GF-D8 (cell line): ENCODE data around the gene ITCH.
"Not testable (repeated sequence)": the region's sequence is repeated elsewhere in the genome, so short reads cannot be mapped to it uniquely, and the experiment has no call there.

Experiments
- DNase-seq: peaks from one replicate; lab custom pipeline; 2025; lab: John Stamatoyannopoulos, UW

ITCH gene

DNA sequence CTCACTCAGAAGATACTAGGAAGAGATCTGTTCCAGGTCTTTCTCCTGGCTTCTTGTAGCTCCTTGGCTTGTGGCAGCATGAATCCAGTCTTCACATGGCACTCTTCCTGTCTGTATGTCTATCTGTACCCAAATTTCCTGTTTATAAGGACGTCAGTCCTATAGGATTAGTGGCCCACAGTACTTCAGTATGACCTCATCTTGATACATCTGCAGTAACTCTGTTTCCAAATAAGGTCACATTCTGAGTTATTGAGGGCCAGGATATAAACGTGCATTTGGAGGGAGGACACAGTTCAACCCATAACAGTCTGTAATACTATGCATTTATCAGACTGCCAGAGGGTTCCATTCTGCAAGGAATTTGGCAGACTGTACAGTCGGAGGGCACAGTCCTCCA lies 95.6 kb downstream of the ITCH start:
- no peak for DNase-seq

DNA sequence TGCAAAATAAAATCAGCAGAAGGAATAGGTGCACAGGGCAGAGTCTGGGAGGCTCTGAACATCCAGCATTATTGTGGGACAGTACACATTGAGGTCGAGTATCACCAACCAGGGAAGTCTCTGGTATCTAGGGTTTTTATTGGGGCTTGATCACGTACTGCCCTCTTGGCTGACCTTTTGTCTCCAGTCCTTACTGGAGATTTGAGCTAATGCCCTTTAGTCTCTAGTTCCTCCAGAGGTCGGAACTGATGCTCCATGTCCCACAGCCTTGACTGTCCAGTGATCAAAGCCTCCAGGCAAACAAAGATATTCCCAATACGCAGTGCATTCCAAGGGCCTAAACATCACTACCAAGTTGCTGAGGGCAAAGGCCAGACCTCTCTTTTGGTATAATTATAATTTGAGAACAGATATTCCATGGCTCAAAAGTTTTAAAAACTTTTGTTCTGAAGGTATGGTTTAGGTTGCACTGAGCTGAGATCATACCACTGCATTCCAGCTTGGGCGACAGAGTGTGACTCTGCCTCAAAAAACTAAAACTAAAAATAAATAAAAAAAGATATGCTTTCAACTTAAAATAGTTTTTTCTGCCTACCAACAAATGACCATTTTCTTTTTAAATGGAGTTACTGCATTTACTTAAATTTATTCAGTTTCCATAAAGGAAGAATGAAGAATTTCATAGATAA lies 96.3 kb downstream of the ITCH start:
- DNase-seq, result no peak

DNA sequence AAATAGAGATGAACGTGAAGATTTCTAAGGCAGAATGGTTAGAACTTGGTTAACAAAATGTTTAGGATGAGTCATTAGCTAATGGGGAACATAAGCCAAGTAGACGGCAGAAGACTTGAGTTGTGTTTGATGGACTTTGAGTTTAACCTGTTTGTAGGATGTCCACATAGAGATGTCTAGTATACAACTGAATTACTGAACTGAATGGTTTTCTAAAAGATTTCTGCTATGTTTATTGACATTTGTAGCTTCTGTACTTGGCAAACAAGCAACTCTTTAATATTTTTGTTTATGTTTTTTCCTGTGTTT lies 98.7 kb downstream of the ITCH start:
- no peak for DNase-seq

DNA sequence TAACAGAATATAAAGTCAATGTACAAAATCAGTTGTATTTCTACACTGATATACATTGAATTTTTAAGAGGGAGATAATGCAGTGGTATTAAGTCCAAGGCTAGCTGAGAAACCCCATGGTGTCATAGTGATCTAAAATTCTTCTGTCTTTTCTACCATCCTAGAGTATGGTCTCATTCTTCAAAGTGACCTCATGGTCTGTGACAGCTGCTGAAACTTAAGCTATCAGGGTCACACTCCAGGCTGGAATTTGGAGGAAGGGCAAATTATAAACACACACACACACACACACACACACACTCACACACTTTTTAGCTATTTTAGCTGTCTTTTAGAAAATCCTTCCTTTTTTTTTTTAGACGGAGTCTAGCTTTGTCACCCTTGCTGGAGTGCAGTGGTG lies 105.9 kb downstream of the ITCH start:
- DNase-seq, result no peak

DNA sequence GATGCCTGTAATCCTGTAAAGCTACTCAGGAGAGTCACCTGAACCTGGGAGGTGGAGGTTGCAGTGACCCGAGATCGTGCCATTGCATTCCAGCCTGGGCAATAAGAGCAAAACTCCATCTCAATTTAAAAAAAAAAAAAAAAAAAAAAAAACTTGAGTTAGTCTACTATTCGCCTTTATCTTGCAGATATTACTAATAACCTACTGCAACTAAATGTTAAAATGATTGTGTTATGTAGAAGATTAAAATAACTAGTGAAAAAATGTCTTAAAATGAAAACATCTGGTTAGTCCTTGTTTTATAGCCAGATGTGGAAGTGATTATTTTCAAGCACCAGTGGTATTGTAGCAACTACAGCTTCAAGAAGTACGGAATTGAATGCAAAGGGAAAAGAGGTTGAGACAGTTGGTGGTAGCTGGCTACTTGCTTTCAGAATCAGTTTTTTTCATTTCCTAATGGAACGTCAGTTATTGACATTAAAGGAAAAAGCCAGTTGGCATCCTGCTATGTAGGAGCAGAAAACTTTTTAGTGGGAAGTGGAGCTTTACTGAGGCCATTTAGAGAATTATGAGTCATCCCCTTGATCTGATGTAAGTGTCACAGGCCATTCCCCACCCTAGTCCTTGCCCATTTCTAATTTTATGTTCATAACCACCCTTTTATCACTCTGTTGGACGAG lies 109.3 kb downstream of the ITCH start:
- no peak for DNase-seq

DNA sequence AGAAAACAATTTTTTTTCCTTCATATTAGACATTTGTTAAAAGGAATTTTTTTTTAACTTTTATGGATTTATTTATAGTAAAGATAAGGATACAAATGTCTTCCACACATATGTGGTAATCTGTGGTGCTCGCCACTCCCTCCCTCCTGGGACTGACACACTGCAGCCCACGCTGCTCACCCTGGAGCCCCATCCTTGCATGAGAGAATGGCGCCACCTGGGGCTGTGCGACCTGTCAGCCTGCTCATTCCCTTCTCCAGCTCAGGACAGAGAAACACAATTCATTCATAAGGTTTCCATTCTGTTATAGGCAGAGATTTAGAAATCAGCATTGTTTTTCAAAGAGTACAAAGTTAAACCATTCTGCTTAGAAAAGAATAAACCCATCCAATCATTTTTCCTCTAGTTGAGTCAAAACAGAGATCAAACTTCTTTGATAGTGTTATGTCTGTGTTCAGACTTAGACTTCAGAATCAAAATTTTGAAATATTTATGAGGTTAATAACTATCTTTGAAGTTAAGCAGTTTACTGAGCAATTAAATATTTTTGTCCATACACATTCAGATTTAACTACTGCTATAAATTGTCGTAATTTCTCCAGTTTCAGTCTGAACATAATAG lies 110.3 kb downstream of the ITCH start:
- DNase-seq, result no peak

DNA sequence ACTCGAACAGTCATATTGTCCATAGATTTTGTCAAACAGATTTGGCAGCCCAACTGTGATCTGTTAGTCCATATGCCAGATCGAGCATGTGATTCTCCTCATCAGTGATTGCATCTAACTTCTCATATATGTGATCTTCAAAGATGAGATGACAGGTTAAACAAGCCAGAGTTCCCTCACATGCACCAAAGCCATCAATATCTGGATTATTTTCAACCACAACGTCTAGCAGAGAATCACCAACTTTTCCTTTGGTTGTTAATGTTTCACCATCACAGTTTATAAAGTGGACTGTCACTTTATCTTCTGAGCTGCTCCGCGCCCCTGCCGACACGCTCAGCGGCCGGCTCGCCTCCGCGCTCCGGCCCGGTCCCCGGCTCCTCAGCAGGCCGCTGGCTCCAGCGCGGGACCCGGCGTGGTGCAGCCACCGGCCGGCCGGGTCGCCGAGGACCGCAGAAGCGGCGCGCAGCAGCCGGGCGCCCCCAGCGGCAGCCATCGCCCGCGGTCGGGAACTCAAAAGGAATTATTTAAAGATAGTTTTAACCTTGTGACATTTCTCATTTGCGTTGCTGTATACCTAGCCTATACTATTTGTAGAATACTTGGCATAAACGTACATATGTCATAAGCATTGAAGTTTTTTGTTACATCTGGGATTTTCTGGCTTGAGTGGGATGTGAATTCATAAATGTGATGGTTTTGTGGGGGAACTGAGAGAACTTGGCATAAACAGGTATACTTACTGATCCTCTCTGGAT lies 113.1 kb downstream of the ITCH start:
- no peak for DNase-seq

DNA sequence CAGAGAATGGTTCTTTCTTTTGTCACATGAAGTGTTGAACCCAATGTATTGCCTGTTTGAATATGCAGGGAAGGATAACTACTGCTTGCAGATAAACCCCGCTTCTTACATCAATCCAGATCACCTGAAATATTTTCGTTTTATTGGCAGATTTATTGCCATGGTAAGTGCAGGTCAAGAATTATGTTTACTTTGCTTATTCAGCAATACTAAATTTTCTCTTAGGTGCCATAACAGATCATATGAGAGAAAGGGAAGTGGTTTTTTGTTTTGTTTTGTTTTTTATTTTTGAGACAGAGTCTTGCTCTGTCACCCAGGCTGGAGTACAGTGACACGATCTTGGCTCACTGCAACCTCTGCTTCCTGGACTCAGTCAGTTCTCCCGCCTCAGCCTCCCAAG lies 116.6 kb downstream of the ITCH start:
- DNase-seq, result no peak

DNA sequence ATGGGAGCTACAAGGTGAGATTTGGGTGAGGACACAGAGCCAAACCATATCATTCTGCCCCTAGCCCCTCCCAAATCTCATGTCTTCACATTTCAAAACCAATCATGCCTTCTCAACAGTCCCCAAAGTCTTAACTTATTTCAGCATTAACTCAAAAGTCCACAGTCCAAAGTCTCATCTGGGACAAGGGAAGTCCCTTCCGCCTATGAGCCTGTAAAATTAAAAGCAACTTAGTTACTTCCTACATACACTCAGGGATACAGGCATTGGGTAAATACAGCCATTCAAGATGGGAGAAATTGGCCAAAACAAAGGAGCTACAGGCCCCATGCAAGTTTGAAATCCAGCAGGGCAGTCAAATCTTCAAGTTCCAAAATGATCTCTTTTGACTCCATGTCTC lies 119.1 kb downstream of the ITCH start:
- DNase-seq, result not testable (repeated sequence)

DNA sequence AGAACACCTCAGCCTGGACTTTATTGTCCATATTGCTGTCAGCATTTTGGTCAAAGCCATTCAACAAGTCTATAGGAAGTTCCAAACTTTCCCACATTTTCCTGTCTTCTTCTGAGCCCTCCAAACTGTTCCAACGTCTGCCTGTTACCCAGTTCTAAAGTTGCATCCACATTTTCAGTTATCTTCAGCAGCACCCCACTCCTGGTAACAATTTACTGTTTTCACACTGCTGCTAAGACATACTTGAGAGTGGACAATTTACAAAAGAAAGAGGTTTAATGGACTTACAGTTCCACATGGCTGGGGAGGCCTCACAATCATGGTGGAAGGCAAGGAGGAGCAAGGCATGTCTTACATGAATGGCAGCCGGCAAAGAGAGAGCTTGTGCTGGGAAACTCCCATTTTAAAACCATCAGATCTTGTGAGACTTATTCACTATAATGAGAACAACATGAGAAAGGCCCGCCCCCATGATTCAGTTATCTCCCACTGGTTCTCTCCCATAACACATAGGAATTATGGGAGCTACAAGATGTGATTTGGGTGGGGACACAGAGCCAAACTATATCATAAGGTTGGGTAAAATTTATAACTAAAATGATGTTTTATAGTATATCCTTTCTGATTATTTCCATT lies 120.6 kb downstream of the ITCH start:
- not testable (repeated sequence) for DNase-seq

DNA sequence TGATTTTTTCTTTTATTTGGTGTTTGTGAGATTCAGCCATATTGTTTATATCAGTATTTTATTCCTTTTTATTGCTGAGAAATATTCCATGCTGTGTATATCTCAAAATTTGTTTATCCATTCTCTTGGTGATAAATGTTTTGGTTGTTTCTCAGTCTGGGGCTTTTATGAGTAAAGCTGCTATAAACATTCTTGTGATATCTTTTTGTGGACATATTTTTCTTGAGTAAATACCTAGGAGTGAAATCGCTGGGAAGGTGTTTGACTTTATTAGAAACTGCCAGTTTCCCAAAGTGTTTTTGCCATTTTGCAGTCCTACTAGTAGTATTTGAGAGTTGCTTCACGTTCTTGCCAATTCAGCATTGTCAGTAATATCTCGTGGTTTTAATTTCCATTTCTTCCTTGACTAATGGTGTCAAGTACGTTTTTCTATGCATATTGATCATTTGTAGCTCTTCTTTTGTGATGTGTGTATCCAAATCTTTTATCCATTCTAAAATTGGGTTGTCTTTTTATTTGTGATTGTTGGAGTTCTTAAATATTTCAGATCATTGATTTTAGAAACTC lies 122.1 kb downstream of the ITCH start:
- no peak for DNase-seq

DNA sequence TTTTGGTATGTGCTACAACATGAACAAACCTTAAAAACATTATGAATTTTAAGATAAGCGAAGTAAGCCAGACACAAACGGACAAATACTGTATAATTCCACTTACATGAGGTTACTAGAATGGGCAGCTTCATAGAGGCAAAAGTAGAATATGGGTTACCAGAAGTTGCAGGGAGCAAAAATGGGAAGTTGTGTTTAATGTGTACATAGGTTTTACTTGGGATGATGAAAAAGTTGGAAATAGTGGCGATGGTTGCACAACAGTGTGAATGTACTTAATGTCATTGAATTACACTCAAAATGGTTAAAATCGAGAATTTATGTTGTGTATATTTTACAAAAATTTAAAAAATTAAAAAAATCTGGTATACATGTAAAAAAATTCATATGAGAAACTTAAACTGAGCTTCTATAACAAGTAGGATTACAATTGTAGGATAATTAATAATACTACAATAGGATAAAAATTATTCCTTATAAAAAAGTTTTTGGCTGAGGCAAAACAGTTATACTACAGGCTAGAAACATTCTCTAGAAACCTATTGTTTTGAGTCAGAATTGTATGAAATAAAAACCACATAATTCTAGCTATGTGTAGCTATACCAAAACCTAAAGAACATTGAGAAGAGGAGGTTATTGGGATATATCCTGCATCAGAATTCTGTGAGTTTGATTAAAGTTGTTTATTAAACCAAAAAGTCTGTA lies 128.3 kb downstream of the ITCH start:
- no peak for DNase-seq

DNA sequence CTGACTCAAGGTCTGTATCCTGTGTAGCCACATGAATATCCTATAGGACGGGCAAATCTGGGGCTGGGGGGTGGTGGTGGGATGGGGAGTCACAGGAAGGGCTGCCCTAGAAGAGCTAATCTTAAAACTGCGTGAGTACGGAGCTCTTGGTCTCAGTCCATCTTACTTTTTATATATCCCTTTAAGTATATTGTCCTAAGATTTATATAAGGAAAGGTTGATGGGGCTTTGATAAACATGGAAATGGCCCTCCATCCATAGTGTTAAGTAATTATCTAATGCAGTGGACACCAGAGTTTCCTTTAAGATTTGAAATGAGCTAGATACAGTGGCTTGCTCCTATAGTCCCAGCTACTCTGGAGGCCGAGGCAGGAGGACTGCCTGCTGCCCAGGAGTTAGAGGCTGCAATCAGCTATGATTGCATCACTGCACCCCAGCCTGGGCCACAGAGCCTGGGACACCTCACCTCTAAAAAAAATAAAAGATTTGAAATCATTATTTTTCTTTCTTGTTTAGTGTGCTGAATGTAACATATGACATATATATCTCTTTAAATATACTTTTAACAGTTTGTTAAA lies 128.9 kb downstream of the ITCH start:
- DNase-seq, result no peak

DNA sequence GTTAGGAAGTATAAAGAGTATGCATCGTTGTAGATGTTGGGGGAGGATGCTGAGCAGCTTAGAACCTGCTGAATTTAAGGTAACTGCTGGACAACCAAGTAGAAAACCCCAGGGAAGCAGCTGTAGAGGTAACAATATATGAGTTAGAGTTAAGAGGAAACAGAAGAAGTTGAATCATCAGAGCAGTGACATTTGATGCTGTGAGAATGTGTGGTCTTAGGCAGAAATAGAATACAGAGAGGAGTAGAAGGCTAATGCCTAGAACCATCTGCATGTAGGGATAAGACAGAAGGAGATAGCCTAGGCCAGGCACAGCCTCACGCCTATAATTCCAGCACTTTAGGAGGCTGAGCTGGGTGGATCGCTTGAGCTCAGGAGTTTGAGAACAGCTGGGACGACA lies 130.6 kb downstream of the ITCH start:
- DNase-seq, result no peak

DNA sequence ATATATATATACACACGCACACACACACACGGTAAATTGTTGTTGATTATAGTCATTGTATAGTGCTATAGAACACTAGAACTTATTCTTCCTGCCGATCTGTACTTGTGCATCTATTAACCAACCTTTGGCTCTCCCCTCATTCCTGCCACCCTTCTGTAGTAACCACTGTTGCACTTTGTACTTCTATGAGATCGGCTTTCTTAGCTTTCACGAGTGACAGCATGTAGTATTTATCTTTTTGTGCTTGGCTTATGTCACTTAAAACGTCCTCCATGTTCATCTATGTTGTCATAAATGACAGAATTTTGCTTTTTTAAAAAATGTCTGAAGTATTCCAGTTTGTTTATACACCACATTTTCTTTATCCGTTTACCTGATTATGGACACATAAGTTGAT lies 132.2 kb downstream of the ITCH start:
- DNase-seq, result no peak

DNA sequence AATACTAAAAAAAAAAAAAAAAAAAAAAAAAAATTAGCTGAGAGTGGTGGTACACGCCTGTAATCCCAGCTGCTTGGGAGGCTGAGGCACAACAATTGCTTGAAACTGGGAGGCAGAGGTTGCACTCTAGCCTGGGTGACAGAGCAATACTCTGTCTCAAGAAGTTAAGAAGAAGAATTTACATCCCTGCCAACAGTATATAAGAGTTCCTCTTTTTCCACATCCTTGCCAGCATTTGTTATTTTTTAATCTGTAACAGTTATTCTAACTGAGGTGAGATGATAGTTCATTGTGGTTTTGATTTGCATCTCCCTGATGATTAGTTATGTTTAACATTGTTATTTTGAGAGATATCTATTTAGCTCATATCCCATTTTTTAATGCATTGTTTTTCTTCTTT lies 132.8 kb downstream of the ITCH start:
- DNase-seq, result peak; percentile 6

DNA sequence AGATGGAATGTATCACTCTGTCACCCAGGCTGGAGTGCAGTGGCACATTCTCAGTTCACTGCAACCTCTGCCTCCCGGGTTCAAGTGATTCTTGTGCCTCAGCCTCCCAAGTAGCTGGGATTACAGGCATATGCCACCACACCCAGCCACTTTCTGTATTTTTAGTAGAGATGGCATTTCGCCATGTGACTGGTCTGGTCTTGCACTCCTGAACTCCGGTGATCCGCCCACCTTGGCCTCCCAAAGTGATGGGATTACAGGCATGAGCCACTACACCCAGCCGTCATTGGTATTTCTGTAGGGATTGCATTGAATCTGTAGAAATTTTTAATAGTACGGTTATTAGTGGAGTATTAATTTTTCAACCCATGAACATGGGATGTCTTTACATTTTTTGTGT lies 134.5 kb downstream of the ITCH start:
- DNase-seq, result not testable (repeated sequence)

DNA sequence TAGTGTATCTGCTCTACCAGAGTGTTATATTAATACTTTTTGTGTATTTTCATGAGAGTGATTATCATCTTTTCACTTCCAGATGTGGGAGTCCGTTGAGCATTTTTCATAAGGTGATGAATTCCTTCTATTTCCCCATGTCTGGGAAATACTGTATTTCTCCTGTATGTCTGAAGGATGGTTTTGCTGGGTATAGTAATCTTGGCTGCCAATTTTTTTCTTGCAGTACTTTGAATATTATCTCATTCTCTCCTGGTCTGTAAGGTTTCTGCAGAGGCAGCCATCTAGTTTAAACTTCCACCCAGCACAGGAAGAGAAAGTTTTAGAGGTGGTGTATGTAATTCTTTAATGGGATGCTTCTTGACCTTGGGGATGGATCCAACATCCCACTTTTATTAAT lies 137.8 kb downstream of the ITCH start:
- no peak for DNase-seq

DNA sequence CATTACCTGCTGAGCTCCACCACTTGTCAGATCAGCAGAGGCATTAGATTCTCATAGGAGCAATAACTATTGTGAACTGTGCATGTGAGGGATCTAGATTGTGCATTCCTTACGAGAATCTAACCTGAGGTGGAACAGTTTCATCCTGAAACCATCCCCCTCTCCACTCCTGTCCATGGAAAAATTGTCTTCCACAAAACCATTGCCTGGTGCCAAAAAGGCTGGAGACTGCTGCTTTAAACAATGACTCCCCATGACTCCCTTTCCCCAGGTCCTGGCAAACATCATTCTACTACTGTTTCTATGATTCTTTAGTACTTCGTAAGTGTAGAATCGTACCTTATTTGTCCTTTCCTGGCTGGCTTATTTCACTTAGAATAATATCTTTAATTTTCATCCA lies 143.4 kb downstream of the ITCH start:
- DNase-seq, result no peak

DNA sequence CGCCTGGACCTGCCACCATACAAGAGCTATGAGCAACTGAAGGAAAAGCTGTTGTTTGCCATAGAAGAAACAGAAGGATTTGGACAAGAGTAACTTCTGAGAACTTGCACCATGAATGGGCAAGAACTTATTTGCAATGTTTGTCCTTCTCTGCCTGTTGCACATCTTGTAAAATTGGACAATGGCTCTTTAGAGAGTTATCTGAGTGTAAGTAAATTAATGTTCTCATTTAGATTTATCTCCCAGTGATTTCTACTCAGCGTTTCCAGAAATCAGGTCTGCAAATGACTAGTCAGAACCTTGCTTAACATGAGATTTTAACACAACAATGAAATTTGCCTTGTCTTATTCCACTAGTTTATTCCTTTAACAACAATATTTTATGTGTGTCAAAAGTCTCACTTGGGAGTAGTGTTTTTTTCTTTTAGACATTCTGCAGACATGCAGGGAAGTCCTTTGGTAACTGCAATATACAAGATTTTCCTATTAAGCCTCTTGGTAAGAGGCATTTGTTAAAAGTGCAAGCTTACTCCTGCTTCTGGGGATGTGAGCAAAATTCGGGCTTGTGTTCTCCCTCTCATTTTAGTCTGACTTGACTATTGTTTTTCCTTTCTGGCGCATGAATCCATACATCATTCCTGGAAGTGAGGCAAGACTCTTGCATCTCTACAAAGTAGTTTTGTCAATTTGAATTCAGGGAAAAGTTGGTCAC lies 144.8 kb downstream of the ITCH start:
- no peak for DNase-seq

DNA sequence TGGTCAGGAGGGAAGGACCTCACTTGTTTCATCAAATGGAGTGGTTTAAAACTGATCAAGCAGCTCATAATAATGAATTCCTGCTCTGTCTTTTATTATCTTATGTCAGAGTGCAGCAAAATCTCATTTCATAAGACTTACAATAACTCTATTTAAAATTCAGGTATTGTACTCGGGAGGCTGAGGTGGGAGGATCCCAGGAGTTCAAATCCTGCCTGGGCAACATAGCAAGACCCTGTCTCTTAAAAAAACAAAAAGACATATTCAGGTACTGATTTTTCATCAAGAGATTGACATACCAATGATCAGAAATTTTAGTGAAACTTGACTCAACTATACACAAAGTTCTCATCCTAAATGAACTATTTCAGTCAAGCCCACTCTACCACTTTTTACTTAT lies 147.5 kb downstream of the ITCH start:
- DNase-seq, result no peak
